Fibroblast of gingiva (primary cell): ENCODE results near the gene SALL3.

ENCODE experiments used
- DNase-seq: peaks from one replicate; pipeline ENCODE4 v3.0.0-alpha.2; 2011; ENCODE audit warnings: low read depth

Gene SALL3

GRCh38 chr18:79006106-79006795 is 26.6 kb downstream of the SALL3 start:
- no peak for DNase-seq

GRCh38 chr18:79007440-79007839 is 27.8 kb downstream of the SALL3 start:
- no peak for DNase-seq

- no peak for DNase-seq
These were observed 28.8 kb downstream of the SALL3 start for GRCh38 chr18:79008356-79008940.

GRCh38 chr18:79010802-79011201 is 31.2 kb downstream of the SALL3 start:
- DNase-seq, result no peak

- DNase-seq, result no peak
These were observed 31.8 kb downstream of the SALL3 start for GRCh38 chr18:79011300-79011870.

- no peak for DNase-seq
These were observed 34.3 kb downstream of the SALL3 start for GRCh38 chr18:79013869-79014268.

- no peak for DNase-seq
These were observed 39.3 kb downstream of the SALL3 start for GRCh38 chr18:79018911-79019310.

GRCh38 chr18:79019881-79020280 is 40.3 kb downstream of the SALL3 start:
- DNase-seq, result no peak

- no peak for DNase-seq
These were observed 43.0 kb downstream of the SALL3 start for GRCh38 chr18:79022603-79023002.

- DNase-seq, result no peak
These were observed 46.9 kb downstream of the SALL3 start for GRCh38 chr18:79026491-79026890.

GRCh38 chr18:79030680-79031079 is 51.1 kb downstream of the SALL3 start:
- no peak for DNase-seq

GRCh38 chr18:79042276-79042675 is 62.7 kb downstream of the SALL3 start:
- no peak for DNase-seq

- no peak for DNase-seq
These were observed 63.7 kb downstream of the SALL3 start for GRCh38 chr18:79043288-79043687.

GRCh38 chr18:79046522-79046921 is 66.9 kb downstream of the SALL3 start:
- DNase-seq, result no peak

GRCh38 chr18:79047556-79048244 is 68.1 kb downstream of the SALL3 start:
- no peak for DNase-seq

- DNase-seq, result no peak
These were observed 68.6 kb downstream of the SALL3 start for GRCh38 chr18:79048245-79048632.

GRCh38 chr18:79049506-79049905 is 69.9 kb downstream of the SALL3 start:
- no peak for DNase-seq
